ENCODE data around the gene SPATA31D4.

SPATA31D4 gene

GRCh38 chr9:81964218-81965171 is 36.3 kb downstream of the SPATA31D4 start:
- DNase-seq (ENCODE audit: low read depth in 2 of 2, low spot score in 1 of 2) = no peak

- DNase-seq (ENCODE audit: low read depth in 2 of 2, low spot score in 1 of 2) = no peak
These were observed 39.8 kb downstream of the SPATA31D4 start for GRCh38 chr9:81968026-81968425.

GRCh38 chr9:81969971-81970370 is 41.7 kb downstream of the SPATA31D4 start:
- no peak for DNase-seq (ENCODE audit: low read depth in 2 of 2, low spot score in 1 of 2)

GRCh38 chr9:81971727-81972126 is 43.5 kb downstream of the SPATA31D4 start:
- DNase-seq (ENCODE audit: low read depth in 2 of 2, low spot score in 1 of 2) = no peak

- DNase-seq (ENCODE audit: low read depth in 2 of 2, low spot score in 1 of 2) = no peak
These were observed 46.5 kb downstream of the SPATA31D4 start for GRCh38 chr9:81974764-81975163.

- no peak for DNase-seq (ENCODE audit: low read depth in 2 of 2, low spot score in 1 of 2)
These were observed 48.1 kb downstream of the SPATA31D4 start for GRCh38 chr9:81976351-81976750.

GRCh38 chr9:81979196-81979595 is 51.0 kb downstream of the SPATA31D4 start:
- no peak for DNase-seq (ENCODE audit: low read depth in 2 of 2, low spot score in 1 of 2)

GRCh38 chr9:81980568-81980967 is 52.3 kb downstream of the SPATA31D4 start:
- DNase-seq (ENCODE audit: low read depth in 2 of 2, low spot score in 1 of 2) = no peak

GRCh38 chr9:81981883-81982282 is 53.7 kb downstream of the SPATA31D4 start:
- no peak for DNase-seq (ENCODE audit: low read depth in 2 of 2, low spot score in 1 of 2)

All from stimulated activated CD8-positive, alpha-beta memory T cell treated with anti-CD3 and anti-CD28 coated beads, Interleukin-4, amount 100 ng/mL, for 4 hours (primary cell).